Daoy (cell line): ENCODE data around the gene AKT3. TPM values are rescaled to one million over a fixed set of nuclear protein-coding genes. Genes with fewer than 3 reads are reported as not detected.
A peak's percentile ranks its signal among the peaks of the same experiment; 100 is the strongest.

ENCODE experiments used
- DNase-seq: peaks from one replicate; pipeline ENCODE4 v3.0.0-alpha.2; 2015; ENCODE audit warnings: low read depth
- total RNA-seq: library from RNA; depleted of rRNA; stranded (reverse); fragments of >200 nt; shearing (Covaris generic); gene quantifications from 2 replicates; pipeline ENCODE4 v1.2.3, GENCODE V29; 2014

AKT3 gene
- total RNA-seq, 1 experiment from 2014 or later: 11.9 TPM

DNA sequence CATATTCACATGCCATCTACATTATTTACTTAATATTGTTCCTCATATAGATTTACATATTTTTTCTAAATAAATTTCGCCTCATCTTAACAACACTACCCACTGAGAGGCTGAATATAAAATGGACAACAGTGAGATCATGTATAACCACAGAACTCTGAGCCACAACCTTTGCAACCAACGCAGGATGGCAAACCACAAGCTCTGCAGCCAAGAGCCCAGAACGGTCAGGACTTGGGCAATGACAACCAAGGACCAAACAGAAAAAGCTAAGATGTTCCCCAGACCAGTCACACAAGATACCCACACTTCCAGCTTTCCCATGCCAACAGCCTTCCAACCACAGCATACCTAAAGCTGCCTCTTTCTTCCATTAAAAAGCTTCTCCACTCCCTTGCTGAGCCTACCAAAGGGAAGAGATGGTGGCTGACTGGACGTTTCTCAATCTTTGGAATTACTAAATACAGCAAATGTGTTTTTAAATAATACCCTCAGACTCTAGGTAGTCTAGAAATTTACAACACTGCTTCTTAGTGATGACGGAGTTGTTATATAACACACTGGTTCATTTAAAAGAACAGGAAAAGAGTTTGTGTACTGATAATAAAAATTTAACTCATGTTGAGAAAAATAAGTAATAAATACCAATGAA lies 117.9 kb downstream of the AKT3 start:
- no peak for DNase-seq

DNA sequence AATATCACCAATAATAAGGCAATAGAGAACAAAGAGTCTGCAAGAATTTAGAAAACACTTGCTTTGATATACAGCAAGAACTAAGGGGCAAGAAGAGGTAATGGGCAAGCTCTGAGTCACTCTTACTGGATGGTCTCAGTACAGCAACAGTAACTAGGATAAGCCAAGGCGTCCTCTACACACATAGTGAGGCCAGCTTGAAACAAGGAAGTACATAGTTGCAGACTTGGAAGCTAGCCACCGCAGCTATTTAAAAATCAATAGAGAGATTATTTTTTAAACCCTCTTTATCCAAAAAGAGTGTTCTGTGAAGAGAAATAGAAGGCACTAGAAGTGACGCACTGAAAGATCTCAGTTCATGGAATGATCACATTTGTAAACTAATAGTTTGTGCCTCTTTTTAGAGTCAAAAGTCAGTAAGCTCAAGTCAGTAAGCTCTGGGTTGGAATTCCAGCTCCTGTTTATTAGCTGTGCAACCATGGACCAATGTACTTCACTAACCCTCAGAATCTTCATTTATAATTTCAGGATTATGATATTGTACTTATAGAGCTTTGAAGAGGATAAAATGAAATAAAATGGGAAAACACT lies 118.6 kb downstream of the AKT3 start:
- DNase-seq: no peak

DNA sequence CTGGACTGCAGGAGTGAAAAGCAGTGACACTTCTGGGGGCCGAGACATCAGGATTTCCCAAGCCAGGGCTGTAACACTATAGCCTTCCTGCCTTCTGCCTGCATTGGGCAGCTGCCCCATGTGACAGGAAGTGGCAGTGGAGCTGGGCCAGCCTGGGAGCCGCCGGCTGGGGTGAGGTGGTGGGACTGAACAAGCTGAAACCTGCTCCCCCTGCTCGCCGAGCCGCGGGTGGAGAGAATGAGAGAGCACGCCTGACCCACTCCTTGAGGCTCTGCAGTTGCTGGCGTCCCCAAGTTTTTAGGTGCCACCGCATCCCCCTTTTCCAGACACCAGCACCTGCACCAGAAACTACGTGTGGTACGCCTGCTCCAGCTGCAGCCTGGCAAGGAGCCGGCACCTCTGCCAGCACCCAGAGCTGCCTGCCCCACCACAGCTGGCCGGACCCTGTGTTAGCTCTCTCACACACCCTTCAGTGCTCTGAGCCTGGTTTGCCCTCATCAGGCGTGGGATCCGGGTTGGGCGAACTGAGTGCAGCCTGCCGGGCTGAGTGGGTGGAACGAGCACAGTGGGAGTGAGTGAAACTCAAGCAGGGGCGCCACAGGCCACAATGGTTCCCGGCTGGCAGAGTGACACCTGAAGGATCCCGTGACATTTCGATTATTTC lies 119.4 kb downstream of the AKT3 start:
- DNase-seq: no peak

DNA sequence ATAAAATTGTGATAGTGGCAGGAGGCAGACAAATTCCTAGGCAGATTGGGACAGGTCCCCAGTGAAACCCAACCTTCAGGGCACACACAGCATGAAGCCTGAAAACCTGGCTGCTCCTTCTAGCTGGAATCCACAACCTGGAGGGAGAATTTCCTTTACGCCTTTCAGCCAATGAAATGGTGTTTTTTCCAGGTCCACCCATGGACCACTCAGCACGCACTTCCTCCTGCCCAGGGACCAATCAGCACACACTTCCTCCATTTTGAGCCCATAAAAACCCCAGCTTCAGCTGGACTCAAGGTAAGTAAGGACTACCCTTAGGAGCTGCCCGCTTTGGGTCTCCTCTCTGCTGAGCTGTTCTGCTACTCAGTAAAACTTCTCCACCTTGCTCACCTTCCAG lies 120.1 kb downstream of the AKT3 start:
- no peak for DNase-seq

DNA sequence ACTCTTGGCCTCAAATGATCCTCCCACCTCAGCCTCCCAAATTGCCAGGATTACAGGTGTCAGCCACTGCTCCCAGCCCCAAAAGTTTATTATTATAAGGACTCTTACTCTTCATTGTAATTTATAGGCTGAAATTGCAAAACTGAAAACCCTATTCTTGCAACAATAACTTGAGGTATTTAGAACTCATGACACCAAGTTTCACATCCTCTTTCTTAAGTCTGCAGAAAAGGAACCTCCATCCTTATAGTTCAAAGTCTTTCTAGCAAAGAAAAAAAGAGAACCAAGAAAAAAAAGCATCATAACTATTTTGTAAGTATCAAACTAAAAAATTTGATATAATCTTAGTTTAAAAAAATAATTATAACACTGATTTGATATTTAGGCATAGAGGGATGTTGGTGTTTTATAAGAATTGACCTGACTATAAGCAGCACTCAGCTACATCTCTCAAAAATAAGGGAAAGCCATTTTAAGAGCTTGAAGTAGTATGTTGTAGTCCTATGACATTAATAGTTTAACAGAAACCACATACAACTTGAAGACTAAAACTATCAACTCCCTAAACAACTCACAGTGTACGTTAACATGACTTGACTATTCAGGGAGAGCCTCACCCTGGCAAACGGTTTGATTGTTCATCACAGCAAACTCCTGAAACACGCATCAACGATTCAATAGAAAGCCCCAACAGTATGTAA lies 122.4 kb downstream of the AKT3 start:
- no peak for DNase-seq

DNA sequence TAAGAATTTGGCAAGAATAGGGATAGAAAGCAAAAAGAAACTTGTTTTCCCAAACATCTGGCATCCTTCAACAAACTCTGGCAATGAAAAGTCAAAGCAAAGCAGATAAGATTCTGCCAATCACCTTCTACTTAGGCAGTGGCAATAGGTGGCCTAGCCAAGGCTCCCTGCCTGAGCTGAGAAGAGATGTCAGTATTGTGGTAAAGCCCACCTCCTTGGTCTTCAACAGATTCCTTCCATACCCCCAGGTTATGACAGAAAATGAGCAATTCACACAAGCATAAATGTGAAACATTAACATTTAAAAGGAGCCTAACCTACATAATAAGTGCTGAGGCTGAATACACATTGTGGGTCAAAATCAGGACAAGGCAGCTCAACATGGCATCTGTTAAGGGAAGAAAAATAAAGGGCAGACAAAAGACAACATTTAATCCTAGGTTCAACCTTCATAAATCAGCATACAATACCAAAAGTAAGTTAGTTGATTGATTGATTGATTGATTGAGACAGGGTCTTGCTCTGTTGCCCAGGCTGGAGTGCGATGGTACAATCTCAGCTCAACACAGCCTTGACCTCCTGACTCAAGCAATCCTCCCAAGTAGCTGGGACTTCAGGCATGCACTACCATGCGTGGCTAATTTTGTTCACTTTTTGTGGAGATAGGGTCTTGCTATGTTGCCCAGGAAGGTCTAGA lies 123.1 kb downstream of the AKT3 start:
- DNase-seq: no peak

DNA sequence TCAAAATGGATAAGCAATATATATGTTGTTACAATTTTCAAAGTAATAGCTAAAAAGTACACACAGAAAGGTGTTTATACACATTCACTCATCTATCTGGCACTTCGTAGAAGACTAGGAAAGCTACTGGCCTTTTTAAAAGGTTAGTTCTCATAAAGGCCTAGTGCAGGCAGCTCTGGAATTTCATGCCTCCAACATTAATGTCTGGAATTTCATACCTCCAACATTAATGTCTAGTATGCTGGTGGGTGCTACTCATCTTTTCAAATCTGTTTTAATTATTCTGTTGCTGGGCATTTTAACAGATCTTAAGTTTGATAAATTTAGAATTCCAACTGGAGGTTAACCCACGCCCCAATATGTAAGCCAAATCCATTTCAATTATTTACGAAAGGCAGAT lies 124.2 kb downstream of the AKT3 start:
- DNase-seq: no peak

DNA sequence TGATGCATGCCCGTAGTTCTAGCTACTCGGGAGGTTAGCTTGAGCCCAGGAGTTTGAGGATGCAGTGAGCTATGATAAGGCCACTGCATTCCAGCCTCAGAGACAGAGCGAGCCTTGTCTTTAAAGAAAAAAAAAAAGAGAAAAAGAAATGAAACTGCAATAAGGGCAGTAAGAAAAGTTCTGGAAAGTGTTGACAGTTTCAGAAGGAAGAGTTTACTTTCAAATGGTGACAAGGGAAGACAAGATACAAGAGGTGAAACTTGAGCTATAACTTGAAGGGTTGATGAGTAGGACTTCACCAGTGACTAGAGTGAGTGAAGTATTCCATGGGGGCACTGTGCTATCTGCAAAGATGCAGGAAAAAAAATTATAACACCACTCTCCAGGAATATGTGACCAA lies 125.0 kb downstream of the AKT3 start:
- DNase-seq: no peak

DNA sequence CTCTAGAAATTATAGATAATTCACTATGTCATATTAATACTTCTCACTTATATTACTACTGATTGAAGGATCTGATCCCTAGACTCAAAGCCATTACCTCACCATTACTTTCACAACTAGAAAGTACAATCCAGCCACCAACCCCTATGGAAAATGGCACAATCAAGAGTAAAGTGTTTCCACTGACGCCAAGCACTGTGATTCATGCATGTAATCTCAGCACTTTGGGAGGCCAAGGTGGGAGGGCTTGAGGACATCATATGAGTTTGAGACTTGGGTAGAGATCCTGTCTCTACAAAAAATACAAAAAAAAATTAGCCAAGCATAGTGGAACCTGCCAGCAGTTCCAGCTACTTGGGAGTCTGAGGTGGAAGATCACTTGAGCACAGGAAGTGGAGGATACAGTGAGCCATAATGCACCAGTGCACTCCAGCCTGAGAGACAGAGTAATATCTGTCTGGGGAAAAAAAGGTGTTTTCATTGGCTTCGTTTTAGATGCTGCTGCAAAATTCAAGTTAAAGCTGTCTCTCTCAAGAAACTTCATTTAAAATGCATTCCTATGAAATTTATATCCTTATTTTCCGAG lies 126.5 kb downstream of the AKT3 start:
- DNase-seq: peak; percentile 16

DNA sequence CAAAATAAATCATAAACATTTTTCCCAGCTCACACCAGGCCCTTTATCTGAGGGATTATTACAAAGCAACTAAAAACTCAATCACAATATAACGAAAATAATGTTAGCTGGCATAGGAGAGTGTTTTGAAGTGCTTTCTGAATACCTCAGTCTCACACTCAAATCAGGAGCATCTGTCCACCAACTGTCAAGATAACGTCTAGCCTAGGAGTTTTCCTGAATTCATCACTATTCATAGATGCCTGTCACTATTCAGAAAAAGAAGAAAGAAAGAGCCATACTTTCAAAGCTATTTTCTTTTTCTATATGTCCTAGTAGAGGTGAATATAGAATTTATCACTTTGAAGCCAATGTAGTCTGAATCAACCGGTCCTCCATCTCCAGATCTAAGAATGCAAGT lies 127.0 kb downstream of the AKT3 start:
- DNase-seq: no peak

DNA sequence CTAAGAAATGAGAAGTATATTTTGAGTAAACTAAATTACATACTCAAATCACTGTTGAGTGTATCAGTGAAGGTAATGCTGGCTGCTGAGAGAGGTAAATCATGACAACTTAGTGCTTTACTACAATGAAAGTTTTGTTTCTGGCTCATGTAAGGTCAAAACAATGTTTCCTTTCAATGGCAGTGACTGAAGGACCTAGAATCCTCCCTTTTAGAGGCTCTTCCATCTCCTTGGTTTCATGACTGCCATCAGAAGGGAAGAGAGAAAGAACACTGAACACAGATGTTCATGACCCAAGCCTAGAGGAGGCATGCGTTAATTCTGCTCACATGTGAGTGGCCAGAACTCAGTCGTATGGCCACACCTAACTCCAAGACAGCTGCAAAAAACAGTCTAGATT lies 130.6 kb downstream of the AKT3 start:
- no peak for DNase-seq

DNA sequence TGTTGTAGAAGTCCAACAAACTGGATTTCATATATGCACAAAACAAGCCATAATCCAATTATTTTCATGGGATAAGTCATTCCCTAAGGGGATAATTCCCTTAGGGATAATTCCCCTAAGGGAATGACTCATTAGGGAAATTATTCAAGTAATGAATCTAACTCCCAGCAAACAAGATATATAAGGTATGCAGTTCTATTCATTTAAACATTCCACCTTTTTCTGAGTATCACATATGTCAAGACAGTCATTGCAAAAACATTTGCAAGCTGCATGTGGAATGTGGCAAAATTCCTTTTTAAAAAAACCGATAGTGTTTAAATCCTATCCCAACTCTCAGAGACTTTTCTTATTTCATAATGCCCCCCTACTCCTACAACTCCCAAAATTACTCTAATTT lies 131.2 kb downstream of the AKT3 start:
- peak; percentile 13 for DNase-seq

DNA sequence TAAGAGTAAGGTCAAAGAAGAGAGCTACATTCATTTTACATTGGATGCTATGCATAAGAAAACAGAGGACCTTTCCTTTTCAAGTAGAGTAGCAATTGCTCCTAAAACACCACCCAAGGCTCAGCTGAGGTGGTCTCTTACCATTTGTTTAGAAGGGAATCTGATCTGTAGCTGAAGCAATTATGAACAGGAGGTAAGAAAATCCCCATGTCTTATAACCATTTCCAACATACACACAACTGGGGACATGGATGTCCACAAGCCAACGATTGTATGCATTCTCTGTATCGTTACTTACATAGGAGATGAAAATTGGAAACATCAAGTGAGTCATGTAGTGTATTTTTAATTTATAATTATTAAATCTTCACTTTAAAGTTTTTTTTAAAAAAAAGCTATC lies 132.0 kb downstream of the AKT3 start:
- DNase-seq: no peak

DNA sequence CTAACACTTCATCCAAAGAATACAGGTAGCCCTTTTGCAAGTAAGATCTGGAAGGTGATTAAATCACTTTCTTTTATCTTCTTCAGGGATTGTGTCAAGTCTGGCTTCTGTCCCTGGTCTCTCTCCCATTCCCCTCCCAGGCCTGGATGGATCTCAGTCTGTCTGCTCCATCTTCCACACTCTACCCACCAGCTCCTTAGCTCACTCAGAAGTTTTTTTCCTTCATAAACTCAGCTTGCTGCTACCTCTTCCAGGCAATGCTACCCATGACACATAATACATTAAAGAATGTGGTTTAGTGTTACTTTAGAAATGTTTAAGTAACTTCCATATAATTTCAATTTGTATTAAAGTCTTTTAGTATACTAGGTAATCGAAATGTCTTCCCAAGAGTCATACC lies 133.1 kb downstream of the AKT3 start:
- DNase-seq: no peak

DNA sequence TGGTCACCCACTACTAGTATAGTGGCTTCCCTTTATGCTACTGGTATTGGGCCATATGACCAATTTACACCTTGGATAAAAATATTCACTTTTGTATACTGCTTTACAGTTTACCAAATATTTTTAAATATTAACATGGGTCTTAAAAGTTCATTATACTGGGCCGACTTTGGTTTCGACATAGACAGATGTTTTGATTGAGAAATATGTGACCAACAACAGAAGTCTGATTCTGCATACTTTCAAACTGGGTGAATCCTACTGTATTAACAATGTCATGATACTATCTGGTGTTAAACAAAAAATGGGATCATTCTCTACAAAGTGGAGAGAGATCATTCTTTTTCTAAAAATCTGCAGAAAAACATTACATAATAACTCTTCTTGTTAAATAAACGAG lies 134.8 kb downstream of the AKT3 start:
- DNase-seq: no peak

DNA sequence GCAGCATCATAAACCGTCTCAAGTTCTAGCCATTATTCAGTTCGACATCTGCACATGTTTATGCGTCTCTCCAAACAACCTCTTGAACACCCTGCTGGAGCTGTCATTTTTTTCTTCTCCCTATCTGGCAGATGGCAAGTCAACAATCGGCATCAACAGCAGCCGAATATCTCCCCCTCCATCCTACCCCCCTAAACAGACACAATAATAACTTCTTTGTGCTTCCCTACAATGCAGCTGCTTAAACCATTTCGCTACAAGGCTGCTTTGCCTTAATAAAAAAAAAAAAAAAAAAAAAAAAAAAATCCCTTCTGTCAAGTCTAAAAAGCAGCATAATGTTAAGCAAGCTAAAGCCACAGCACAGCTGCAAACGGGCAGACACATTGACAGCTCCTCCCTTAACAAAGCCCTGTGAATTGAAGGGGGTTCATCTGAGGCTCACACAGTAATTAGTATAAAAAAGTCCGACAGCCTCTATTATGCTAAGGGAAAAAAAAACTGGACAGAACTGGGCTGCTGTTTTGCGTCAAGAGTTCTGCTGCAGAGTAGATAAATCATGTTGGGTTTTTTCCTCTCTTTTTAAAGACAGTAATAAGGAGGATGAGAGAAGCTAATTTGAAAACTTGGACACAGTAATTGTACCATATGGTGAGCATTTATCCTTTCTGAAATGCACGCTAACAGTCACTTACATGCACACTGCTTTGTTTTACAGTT lies 136.4 kb downstream of the AKT3 start:
- DNase-seq: no peak

DNA sequence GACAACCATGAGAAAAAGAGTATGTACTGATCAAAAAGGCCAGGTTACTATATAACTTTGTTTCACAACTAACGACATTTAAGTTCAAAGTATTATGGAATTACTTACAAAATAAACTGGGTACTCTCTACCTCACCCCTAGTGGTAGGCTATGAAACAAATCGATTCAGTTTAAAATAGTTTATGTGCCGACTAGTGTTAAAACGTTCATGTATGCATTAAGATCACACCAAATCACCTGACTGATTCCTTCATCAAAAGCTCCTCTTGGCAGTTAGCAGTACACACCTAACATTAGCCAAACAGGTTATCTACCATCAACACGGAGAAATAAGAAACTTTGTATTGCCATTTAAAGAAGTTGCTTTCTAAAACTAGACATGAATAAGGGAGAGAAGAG lies 137.1 kb downstream of the AKT3 start:
- DNase-seq: no peak

DNA sequence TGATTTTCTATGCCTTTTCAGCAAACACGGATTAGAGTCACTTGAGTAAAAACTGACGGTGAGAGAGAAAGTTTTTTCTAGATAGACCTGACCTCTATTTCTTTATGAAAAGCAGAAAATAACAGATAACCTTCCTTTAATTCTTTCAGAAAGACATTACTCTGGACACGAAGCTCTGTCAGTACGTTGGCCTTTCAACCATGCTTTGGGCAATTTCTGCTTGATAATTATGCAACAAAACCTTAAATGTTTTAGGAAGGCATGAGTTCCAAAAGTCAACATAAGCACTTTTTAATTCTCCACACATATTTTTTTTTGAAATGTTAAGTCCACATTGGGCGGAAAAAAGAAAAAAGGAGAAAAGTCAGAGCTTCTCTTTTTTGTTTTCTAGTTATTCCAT lies 137.8 kb downstream of the AKT3 start:
- DNase-seq: no peak

DNA sequence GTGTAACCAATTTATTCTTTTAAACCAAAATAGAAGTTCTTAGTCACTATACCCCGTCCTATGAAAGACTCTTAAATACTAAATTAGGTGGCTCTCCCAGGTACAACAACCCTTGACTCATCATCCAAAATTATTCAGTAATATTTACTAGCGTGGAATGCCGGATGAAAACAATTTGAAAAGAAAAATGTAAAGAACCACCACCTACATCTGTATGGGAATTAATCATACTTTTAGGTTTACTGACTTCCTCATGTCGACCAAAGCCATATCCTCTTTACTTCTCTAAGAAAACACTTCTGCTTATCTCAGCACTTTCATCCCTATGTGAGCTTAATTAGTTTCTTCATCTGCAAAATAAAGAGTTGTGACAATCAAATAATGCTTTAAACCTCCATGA lies 139.6 kb downstream of the AKT3 start:
- no peak for DNase-seq

DNA sequence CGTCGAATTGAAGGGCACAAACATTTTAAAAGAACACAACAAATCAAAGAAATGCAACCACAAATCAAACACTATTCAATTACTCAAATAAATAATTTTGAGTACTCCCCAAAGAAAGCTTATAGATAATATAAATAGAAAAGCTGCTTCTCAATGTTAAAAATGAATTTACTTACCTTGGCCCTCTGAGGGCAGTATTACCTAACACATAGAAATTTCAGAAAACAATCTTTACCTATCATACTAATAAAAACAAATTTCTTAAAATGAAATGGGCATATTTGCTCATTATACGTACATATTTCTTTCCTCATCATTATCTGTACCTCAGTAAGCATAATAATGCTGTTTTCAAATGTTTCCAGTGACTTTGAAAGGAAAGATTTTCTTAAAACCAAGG lies 141.8 kb downstream of the AKT3 start:
- DNase-seq: no peak

DNA sequence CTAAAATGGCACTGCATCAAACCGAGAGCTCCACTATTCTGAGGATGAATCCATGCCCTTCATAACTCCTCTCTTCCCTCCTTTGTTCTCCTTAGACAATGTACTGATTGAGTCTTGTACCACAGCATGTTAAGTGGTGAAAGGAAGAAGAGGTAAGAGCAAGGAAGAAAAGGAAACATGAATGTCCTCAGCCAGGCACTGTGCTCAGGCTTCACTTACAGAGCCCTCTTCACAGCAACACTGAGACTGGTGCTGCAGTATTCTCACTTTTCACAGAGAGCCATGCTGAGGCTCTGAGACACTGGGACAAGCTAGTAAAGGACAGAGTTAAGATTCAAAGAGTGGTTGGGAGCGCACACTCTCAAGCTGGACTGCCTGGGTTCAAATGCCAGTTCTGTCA lies 143.5 kb downstream of the AKT3 start:
- DNase-seq: no peak
